ENCODE results near the gene TEC. TPM values are rescaled to one million over a fixed set of nuclear protein-coding genes. Genes with fewer than 3 reads are reported as not detected.

The TEC gene
- total RNA-seq, 1 experiment from 2014 or later: 0.67 TPM

DNA sequence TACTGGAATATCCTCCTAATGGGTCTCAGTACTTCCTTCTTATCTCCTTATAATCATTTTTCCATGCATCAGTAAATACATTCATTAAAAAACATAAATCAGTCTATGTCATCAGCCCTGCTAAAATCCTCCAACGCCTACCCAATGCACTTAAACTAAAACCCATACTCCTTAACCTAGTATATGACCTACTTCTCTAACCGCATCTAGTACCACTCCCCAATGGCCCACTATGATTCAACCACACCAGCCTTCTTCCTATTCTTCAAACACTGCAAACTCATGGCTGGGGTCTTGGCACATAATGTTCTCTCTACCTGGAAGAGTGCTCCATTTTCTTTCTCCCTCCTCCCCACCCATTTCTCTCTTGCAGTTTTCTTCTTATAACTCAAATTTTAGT is 18.7 kb downstream of the TEC start:
- no peak for DNase-seq (ENCODE audit: low read depth, low spot score)
- Histone ChIP-seq H3K36me3 (ENCODE audit: control insufficient read depth, insufficient read depth, low read length) (no peaks in the 10 kb centered on the region), H3K4me1 (ENCODE audit: control insufficient read depth, insufficient read depth, low read length) (no peaks in the 10 kb centered on the region), H3K27ac (ENCODE audit: low read length) (no peak overlapping the region), H3K27me3 (ENCODE audit: control insufficient read depth, insufficient read depth, low read length) (no peaks in the 10 kb centered on the region), H3K4me3 (ENCODE audit: low read depth in 2 of 2, low read length in 2 of 2) (no peak overlapping the region), H3K9me3 (ENCODE audit: control insufficient read depth, insufficient read depth, low read depth, low read length) (no peaks in the 10 kb centered on the region)
- ATAC-seq: no peak
- CTCF ChIA-PET: no interaction called here
- POLR2A ChIA-PET: no interaction called here
- in situ Hi-C loops (cut with HindIII; ENCODE audit: low pct_unique_long_range_greater_than_20kb, low sequenced_read_pairs): no loop called here
- TF ChIP-seq, protein P1, sequence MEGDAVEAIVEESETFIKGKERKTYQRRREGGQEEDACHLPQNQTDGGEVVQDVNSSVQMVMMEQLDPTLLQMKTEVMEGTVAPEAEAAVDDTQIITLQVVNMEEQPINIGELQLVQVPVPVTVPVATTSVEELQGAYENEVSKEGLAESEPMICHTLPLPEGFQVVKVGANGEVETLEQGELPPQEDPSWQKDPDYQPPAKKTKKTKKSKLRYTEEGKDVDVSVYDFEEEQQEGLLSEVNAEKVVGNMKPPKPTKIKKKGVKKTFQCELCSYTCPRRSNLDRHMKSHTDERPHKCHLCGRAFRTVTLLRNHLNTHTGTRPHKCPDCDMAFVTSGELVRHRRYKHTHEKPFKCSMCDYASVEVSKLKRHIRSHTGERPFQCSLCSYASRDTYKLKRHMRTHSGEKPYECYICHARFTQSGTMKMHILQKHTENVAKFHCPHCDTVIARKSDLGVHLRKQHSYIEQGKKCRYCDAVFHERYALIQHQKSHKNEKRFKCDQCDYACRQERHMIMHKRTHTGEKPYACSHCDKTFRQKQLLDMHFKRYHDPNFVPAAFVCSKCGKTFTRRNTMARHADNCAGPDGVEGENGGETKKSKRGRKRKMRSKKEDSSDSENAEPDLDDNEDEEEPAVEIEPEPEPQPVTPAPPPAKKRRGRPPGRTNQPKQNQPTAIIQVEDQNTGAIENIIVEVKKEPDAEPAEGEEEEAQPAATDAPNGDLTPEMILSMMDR (IDR thresholded peaks at IDR 0.05): no peak
- TF ChIP-seq SIN3A (IDR thresholded peaks at IDR 0.05; ENCODE audit: borderline replicate concordance, insufficient read depth, low read depth, low read length) (no peak), POLR2AphosphoS5 (IDR thresholded peaks at IDR 0.05; ENCODE audit: low read depth, low read length) (no peak)
- TF ChIP-seq, protein P2, sequence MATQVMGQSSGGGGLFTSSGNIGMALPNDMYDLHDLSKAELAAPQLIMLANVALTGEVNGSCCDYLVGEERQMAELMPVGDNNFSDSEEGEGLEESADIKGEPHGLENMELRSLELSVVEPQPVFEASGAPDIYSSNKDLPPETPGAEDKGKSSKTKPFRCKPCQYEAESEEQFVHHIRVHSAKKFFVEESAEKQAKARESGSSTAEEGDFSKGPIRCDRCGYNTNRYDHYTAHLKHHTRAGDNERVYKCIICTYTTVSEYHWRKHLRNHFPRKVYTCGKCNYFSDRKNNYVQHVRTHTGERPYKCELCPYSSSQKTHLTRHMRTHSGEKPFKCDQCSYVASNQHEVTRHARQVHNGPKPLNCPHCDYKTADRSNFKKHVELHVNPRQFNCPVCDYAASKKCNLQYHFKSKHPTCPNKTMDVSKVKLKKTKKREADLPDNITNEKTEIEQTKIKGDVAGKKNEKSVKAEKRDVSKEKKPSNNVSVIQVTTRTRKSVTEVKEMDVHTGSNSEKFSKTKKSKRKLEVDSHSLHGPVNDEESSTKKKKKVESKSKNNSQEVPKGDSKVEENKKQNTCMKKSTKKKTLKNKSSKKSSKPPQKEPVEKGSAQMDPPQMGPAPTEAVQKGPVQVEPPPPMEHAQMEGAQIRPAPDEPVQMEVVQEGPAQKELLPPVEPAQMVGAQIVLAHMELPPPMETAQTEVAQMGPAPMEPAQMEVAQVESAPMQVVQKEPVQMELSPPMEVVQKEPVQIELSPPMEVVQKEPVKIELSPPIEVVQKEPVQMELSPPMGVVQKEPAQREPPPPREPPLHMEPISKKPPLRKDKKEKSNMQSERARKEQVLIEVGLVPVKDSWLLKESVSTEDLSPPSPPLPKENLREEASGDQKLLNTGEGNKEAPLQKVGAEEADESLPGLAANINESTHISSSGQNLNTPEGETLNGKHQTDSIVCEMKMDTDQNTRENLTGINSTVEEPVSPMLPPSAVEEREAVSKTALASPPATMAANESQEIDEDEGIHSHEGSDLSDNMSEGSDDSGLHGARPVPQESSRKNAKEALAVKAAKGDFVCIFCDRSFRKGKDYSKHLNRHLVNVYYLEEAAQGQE (IDR thresholded peaks at IDR 0.05; ENCODE audit: insufficient read depth in 1 of 2, low read depth in 2 of 2, low read length in 1 of 2): no peak
- intact Hi-C loops (cut with micrococcal nuclease; ENCODE audit: unreplicated experiment): no loop called here
- no TSS peak for BruUV-seq (replicated peaks)

DNA sequence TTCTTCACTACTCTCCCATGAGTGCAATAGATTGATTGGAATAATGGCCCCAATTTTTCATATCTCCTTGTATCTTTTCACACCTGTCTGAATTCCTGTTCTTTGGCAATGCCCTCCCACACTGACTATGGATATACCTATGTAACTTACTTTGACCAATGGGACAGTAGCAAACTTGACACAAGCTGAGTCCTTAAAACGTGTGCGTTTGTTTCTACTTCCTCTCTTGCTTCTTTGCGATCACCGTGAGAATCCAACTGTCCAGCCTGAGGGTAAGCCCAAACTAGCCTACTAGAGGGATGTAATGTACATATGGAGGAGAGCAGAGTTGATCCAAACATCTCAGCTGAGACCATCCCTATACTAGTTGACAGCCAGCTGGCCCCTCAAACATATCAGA is 19.3 kb downstream of the TEC start:
- in situ Hi-C loops (cut with HindIII; ENCODE audit: low pct_unique_long_range_greater_than_20kb, low sequenced_read_pairs) (no loop called here), intact Hi-C loops (cut with micrococcal nuclease; ENCODE audit: unreplicated experiment) (no loop called here)
- Histone ChIP-seq H3K4me3 (ENCODE audit: low read depth in 2 of 2, low read length in 2 of 2) (no peak overlapping the region), H3K36me3 (ENCODE audit: control insufficient read depth, insufficient read depth, low read length) (no peaks in the 10 kb centered on the region), H3K27me3 (ENCODE audit: control insufficient read depth, insufficient read depth, low read length) (no peaks in the 10 kb centered on the region), H3K9me3 (ENCODE audit: control insufficient read depth, insufficient read depth, low read depth, low read length) (no peaks in the 10 kb centered on the region), H3K27ac (ENCODE audit: low read length) (no peak overlapping the region), H3K4me1 (ENCODE audit: control insufficient read depth, insufficient read depth, low read length) (no peaks in the 10 kb centered on the region)
- no TSS peak for BruUV-seq (replicated peaks)
- ATAC-seq (no peak), DNase-seq (ENCODE audit: low read depth, low spot score) (no peak)
- POLR2A ChIA-PET: no interaction called here
- TF ChIP-seq SIN3A (IDR thresholded peaks at IDR 0.05; ENCODE audit: borderline replicate concordance, insufficient read depth, low read depth, low read length): no peak
- no peak for TF ChIP-seq TCF7L2 (IDR thresholded peaks at IDR 0.05; ENCODE audit: low read depth, low read length)
- TF ChIP-seq, protein P2 (IDR thresholded peaks at IDR 0.05; ENCODE audit: insufficient read depth in 1 of 2, low read depth in 2 of 2, low read length in 1 of 2): no peak
- TF ChIP-seq, protein P1 (IDR thresholded peaks at IDR 0.05): no peak
- TF ChIP-seq POLR2AphosphoS5 (IDR thresholded peaks at IDR 0.05; ENCODE audit: low read depth, low read length): no peak
- CTCF ChIA-PET: no interaction called here

Measured in Panc1 (cell line).